ENCODE measurements around the gene TLE3. TPM values are rescaled to one million over a fixed set of nuclear protein-coding genes. Genes with fewer than 3 reads are reported as not detected.
A peak's percentile ranks its signal among the peaks of the same experiment; 100 is the strongest.
"Not testable (repeated sequence)": the region's sequence is repeated elsewhere in the genome, so short reads cannot be mapped to it uniquely, and the experiment has no call there.

Gene TLE3
- total RNA-seq, 1 experiment from 2014 or later = 35.2 TPM

DNA sequence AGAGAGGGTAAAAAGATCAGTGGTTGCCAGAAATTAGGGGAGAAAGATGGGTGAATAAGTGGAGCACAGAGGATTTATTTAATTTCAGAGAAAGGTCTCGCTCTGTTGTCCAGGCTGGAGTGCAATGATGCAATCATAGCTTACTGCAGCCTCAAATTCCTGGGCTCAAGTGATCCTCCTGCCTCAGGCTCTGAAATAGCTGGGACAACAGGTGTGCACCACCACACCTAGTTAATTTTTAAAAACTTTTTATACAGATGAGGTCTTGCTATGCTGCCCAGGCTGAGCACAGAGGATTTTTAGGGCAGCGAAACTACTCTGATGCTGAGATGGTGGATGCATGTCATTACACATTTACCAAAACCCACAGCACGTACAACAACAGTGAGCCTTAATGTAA, 20.9 kb upstream of the TLE3 start:
- Histone ChIP-seq H3K27ac (no peak overlapping the region), H3K36me3 (no peaks in the 10 kb centered on the region), H3K27me3 (replicated peaks) (no peaks in the 10 kb centered on the region), H3K4me1 (replicated peaks) (no peaks in the 10 kb centered on the region), H3K4me3 (no peak overlapping the region), H3K9me3 (replicated peaks) (no peaks in the 10 kb centered on the region)
- DNase-seq (ENCODE audit: low read depth in 1 of 2, low spot score in 2 of 2) = no peak

DNA sequence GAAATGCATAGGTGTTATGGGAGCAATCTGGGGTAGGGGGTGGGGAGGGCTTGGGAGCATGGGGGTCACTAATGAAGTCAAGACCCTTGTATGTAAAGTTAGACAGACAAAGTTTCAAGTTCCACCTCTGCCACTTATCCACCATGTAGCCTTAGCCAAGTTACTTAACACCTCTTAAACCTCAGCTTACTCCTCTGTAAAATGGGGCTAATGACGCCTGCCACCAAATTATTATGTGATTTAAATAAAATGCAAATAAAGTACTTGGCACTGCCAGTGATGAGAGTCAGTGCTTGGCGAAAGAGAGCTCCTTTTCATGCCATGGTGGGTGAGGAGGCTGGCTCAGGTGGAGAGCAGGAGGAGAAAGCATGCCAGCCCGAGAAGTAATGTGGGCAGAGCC, 18.6 kb upstream of the TLE3 start:
- no peak for DNase-seq (ENCODE audit: low read depth in 1 of 2, low spot score in 2 of 2)
- Histone ChIP-seq H3K4me3 (no peak overlapping the region), H3K9me3 (replicated peaks) (0 out of 2 replicates have a peak, but pooled peaks cover 3% of the 10 kb centered on the region), H3K27ac (no peak overlapping the region), H3K4me1 (replicated peaks) (peaks cover 6% of the 10 kb centered on the region), H3K36me3 (no peaks in the 10 kb centered on the region), H3K27me3 (replicated peaks) (no peaks in the 10 kb centered on the region)

DNA sequence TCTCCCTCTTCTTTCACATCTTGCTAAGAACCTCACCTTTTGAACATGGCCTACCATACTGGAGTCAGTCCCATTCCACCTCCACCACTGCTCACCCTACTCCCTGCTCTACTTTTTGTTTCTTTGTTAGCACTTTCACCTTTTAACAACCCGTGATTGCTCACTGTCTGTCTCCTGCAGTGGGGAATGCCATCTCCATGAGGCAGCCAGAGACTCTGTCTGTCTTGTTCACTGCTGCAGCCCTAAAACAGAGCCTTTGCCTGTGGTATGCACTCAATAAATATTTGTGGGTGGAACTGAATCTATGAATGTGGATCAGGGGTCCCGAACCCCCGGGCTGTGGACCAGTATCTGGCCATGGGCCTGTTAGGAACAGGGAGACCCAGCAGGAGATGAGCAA, 16.5 kb upstream of the TLE3 start:
- H3K27me3 ChIP-seq (replicated peaks) = no peaks in the 10 kb centered on the region
- no peak for DNase-seq (ENCODE audit: low read depth in 1 of 2, low spot score in 2 of 2)
- H3K4me1 ChIP-seq (replicated peaks) = peaks cover 6% of the 10 kb centered on the region
- H3K4me3 ChIP-seq = no peak overlapping the region
- H3K27ac ChIP-seq = no peak overlapping the region
- H3K36me3 ChIP-seq = no peaks in the 10 kb centered on the region
- 0 out of 2 replicates have a peak, but pooled peaks cover 3% of the 10 kb centered on the region for H3K9me3 ChIP-seq (replicated peaks)

DNA sequence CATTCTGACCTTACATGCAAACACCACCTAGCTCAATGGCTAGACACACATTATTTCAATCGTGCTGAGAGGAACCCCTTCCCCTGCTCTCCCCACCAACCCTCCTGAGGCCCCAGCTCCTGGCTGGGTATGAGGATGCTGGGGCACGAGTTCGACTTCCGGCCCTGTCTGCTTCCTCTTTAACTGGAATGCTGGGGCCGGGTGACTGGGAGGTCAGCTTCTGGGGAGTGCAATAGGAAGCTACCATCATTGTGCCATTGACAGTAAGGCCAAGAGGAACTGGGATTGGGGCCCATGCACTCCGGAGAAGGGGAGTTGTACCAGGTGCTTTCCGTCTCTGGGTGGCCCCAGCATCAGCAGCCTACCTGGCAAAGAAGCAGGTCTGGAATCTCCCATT, 15.6 kb upstream of the TLE3 start:
- H3K27ac ChIP-seq = no peak overlapping the region
- H3K36me3 ChIP-seq = no peaks in the 10 kb centered on the region
- no peak overlapping the region for H3K4me3 ChIP-seq
- DNase-seq (ENCODE audit: low read depth in 1 of 2, low spot score in 2 of 2) = no peak
- 0 out of 2 replicates have a peak, but pooled peaks cover 3% of the 10 kb centered on the region for H3K9me3 ChIP-seq (replicated peaks)
- H3K4me1 ChIP-seq (replicated peaks) = peaks cover 6% of the 10 kb centered on the region
- H3K27me3 ChIP-seq (replicated peaks) = no peaks in the 10 kb centered on the region

DNA sequence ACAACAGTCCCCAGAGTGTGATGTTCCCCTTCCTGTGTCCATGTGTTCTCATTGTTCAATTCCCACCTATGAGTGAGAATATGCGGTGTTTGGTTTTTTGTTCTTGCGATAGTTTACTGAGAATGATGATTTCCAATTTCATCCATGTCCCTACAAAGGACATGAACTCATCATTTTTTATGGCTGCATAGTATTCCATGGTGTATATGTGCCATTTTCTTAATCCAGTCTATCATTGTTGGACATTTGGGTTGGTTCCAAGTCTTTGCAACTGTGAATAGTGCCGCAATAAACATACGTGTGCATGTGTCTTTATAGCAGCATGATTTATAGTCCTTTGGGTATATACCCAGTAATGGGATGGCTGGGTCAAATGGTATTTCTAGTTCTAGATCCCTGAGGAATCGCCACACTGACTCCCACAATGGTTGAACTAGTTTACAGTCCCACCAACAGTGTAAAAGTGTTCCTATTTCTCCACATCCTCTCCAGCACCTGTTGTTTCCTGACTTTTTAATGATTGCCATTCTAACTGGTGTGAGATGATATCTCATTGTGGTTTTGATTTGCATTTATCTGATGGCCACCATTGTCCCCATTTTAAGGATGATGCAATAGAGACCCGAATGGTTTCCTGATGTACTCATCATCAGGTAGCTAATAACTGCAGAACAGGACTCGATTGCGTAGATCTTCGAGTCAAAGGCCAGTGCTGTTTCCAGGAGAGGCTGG, 15.0 kb upstream of the TLE3 start:
- not testable (repeated sequence) for H3K9me3 ChIP-seq (replicated peaks); H3K4me1 ChIP-seq (replicated peaks); H3K27ac ChIP-seq; H3K27me3 ChIP-seq (replicated peaks); H3K4me3 ChIP-seq; H3K36me3 ChIP-seq; DNase-seq (ENCODE audit: low read depth in 1 of 2, low spot score in 2 of 2)

DNA sequence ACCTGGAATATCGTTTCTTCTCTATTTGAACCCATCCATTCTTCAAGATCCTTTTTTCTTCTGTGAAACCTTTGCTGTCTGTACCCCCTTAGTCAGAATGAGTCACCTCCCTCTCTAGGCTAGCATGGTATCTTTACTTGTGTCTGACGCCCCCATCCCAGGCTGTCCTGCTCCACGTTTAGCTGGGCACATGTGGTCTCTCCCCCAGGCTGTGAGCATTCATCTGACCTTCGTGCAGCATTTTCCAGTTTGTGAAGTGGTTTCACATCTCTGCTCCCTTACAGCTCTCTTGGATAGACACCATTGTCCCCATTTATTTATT, 14.3 kb upstream of the TLE3 start:
- no peaks in the 10 kb centered on the region for H3K36me3 ChIP-seq
- no peaks in the 10 kb centered on the region for H3K27me3 ChIP-seq (replicated peaks)
- DNase-seq (ENCODE audit: low read depth in 1 of 2, low spot score in 2 of 2) = no peak
- H3K4me3 ChIP-seq = no peak overlapping the region
- H3K9me3 ChIP-seq (replicated peaks) = 0 out of 2 replicates have a peak, but pooled peaks cover 3% of the 10 kb centered on the region
- peaks cover 6% of the 10 kb centered on the region for H3K4me1 ChIP-seq (replicated peaks)
- H3K27ac ChIP-seq = no peak overlapping the region

DNA sequence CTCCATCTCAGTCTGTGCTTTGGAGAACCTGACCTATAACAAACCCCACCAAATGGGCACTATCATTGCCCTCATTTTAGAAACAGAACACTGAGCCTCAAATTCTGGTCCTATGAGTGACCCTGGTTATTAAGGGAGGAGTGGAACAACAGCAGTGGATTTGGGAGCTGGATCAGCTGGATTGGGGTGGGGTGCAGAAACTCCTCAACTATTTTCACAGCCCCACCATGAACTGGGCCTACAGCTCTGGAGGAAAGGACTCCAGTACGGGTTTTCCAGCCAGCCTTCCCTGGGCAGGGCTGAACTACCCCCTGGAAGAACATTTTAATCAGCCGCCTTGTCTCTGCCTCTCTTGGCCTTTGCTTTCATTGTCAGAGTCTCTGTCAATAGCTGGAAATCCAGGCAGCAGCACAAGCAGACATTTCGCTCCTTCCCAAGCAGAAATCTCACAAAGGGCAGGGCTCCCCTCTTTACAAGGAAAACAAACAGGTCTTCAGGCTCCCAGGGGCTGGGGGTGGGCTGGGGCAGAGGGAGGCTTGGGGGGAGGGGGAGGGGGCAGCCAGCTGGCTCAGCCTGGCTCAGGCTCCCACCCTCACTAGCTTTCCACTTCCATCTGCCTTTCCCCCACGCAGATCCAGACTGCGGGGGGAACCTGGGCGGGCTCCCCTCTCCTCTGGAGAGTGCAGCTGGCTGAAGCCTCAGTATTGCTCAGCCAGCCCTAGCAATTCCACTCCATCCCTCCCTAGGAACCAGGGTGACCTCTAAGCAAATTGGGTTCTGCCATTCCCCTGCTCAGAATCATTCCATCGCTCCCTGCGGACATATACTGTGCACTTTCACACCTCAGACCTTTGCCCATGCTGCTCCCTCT, 13.7 kb upstream of the TLE3 start:
- peaks cover 6% of the 10 kb centered on the region for H3K4me1 ChIP-seq (replicated peaks)
- no peaks in the 10 kb centered on the region for H3K36me3 ChIP-seq
- DNase-seq (ENCODE audit: low read depth in 1 of 2, low spot score in 2 of 2) = peak; percentile 57 to 63
- H3K27me3 ChIP-seq (replicated peaks) = no peaks in the 10 kb centered on the region
- no peak overlapping the region for H3K27ac ChIP-seq
- 0 out of 2 replicates have a peak, but pooled peaks cover 3% of the 10 kb centered on the region for H3K9me3 ChIP-seq (replicated peaks)
- no peak overlapping the region for H3K4me3 ChIP-seq

DNA sequence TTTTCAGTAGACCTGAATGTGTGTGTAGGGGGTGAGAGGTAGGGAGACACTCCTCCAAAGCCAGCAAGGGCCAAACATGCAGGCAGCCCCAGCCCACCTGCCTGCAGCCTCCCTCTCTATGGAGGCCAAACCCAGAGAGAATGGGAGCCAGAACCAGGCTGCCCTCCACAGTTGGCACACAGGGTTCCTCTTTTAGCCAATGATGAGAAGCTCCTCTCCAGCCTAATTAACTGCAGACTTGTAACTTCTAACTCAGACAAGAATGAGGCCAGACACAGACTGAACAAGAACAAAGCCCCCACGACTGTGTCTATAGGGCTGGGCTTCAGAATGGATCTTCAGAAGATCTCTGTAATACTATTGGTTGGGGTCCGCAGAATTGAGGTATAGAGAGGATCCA, 12.3 kb upstream of the TLE3 start:
- H3K9me3 ChIP-seq (replicated peaks) = 0 out of 2 replicates have a peak, but pooled peaks cover 3% of the 10 kb centered on the region
- no peak for DNase-seq (ENCODE audit: low read depth in 1 of 2, low spot score in 2 of 2)
- H3K4me1 ChIP-seq (replicated peaks) = peaks cover 6% of the 10 kb centered on the region
- no peak overlapping the region for H3K27ac ChIP-seq
- no peaks in the 10 kb centered on the region for H3K27me3 ChIP-seq (replicated peaks)
- H3K4me3 ChIP-seq = no peak overlapping the region
- H3K36me3 ChIP-seq = no peaks in the 10 kb centered on the region

DNA sequence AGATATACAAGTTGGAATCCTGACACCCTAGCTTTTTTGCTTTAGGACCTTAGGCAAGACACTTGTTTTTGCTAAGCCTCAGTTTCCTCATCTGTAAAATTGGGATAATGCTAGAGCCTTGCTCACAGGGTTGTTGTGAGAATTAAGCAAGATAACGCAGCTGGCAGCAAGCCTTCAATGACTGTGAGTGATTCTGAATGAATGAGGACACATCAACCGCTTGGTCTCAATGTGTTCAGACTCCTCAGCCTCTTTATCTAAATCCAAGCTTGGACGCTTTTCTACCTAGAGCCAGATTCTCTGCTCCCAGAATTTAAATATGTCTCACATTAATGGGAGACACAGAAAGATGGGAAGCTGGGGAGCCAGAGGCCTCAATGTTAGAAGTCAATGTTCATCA, 11.8 kb upstream of the TLE3 start:
- Histone ChIP-seq H3K27ac (no peak overlapping the region), H3K36me3 (no peaks in the 10 kb centered on the region), H3K9me3 (replicated peaks) (0 out of 2 replicates have a peak, but pooled peaks cover 3% of the 10 kb centered on the region), H3K4me3 (no peak overlapping the region), H3K27me3 (replicated peaks) (no peaks in the 10 kb centered on the region), H3K4me1 (replicated peaks) (peaks cover 6% of the 10 kb centered on the region)
- DNase-seq (ENCODE audit: low read depth in 1 of 2, low spot score in 2 of 2) = no peak

DNA sequence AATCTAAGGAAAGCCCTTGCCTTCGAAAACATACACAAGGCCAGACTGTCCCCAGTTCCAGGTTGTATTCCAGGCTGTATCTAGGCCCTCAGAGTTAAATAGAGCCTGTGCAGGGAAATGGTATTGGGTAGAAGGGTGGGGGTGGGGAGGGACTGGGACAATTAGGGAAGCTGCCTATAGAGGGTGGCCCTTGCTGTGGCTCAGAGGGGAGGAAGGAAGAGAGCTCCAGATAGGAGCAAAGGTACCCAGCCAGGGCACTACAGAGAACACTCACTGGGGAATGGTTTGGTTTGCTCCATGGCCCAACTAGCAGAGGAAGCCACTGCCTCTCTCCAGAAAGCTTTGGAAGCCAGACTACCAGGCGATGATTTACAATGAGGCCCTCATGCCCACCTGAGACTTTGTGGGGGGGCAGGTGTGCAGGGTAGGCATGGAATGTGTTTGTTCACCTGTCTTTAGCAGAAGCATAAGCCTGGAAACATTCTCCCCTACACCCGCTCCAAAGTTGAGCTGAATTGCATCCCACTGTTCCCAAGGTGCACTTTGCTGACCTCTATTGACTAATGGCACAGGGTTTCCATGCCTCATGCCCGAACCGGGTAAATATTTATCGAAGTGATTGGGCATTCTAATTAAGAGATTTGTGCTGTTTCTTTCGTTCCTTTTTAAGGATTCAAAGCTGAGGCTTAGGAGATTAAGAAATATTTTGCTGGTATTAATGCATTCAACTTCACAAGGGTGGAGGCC, 6.3 kb upstream of the TLE3 start:
- H3K27me3 ChIP-seq (replicated peaks) = no peaks in the 10 kb centered on the region
- no peaks in the 10 kb centered on the region for H3K9me3 ChIP-seq (replicated peaks)
- no peak overlapping the region for H3K4me3 ChIP-seq
- no peak for DNase-seq (ENCODE audit: low read depth in 1 of 2, low spot score in 2 of 2)
- H3K4me1 ChIP-seq (replicated peaks) = peaks cover 19% of the 10 kb centered on the region
- no peak overlapping the region for H3K27ac ChIP-seq
- no peaks in the 10 kb centered on the region for H3K36me3 ChIP-seq

DNA sequence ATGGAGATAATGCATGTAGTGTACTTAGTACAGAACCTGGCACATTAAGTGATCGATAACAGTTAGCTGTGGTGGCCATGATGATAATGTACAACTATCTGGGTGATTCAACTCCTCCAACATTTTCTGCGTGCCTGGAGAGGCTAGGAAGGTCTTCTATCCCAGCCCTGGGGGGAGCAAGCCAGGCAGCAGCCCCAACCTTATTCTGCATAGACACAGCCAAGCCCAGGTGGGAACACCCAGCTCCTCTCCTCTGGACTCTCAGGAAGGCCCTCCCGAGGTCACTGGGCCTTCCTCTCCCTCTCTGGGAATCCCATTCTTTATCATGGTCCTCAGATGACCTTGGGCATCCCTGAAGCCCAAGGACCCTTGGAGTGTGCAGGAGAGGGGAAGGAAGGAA, 5.1 kb upstream of the TLE3 start:
- H3K4me3 ChIP-seq = no peak overlapping the region
- no peaks in the 10 kb centered on the region for H3K27me3 ChIP-seq (replicated peaks)
- no peaks in the 10 kb centered on the region for H3K36me3 ChIP-seq
- no peak overlapping the region for H3K27ac ChIP-seq
- no peak for DNase-seq (ENCODE audit: low read depth in 1 of 2, low spot score in 2 of 2)
- no peaks in the 10 kb centered on the region for H3K9me3 ChIP-seq (replicated peaks)
- peaks cover 28% of the 10 kb centered on the region for H3K4me1 ChIP-seq (replicated peaks)

DNA sequence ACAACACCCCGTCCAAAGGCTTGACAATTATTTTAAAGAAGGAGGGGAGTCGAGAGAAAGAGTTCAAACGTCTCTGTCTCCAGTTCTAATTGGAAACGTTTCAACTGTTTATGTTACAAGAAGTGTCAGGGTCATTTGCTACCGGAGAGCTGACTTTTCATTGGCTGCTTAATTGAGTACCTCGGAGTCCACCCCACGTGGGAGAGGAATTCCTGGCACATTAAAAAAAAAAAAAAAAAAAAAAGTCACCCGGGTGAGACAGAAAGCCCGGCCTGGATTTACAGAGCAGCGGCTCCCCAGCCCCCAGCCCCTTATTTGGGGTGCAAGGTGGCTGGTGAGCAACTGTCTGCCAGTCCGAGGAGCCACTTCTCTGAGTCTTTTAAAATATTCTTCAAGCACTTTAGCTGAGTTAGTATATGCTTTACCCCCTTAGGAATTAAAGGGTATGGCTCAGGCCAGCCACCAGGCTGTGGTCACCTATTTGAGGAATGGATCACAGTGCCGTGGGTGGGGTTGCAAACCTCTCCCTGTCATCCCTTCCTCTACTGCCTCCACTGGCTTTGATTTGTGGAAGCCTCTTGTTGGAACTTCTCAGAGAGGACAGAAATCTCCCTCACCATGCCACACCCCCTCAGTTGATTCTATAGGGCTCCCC, 3.9 kb upstream of the TLE3 start:
- H3K4me3 ChIP-seq = no peak overlapping the region

More for the DNA sequence above, 3.9 kb upstream of the TLE3 start:
- no peaks in the 10 kb centered on the region for H3K9me3 ChIP-seq (replicated peaks)
- no peak overlapping the region for H3K27ac ChIP-seq
- H3K36me3 ChIP-seq = peaks cover 6% of the 10 kb centered on the region; the same call in 1 of the 2 replicates
- no peaks in the 10 kb centered on the region for H3K27me3 ChIP-seq (replicated peaks)
- H3K4me1 ChIP-seq (replicated peaks) = peaks cover 28% of the 10 kb centered on the region
- peak; percentile 70 to 85 for DNase-seq (ENCODE audit: low read depth in 1 of 2, low spot score in 2 of 2)

Measured in SJSA1 (cell line).